Panc1 (cell line): ENCODE measurements around the gene TENT4B. TPM values are rescaled to one million over a fixed set of nuclear protein-coding genes. Genes with fewer than 3 reads are reported as not detected.

ENCODE experiments used
- ATAC-seq: fragments of 200-7000 bp; cut with Tn5 transposase; 2 replicates; pipeline ENCODE4 v1.9.1; 2020; ENCODE audit warnings: mild to moderate bottlenecking, moderate library complexity
- BruUV-seq: library from RNA; stranded (reverse); fragments of 400-500 nt; replicated peaks from 2 replicates; lab custom pipeline; 2021; lab: Mats Ljungman, UMichigan
- CTCF ChIA-PET: fragments of 300-600 bp; sonication (Branson Sonifier 250); formaldehyde crosslinking; loops from one replicate; lab custom pipeline; 2022; ENCODE audit warnings: antibody characterized with exemption; lab: Charles Lee
- POLR2A ChIA-PET: fragments of 300-600 bp; sonication (Branson Sonifier 250); formaldehyde crosslinking; loops from one replicate; lab custom pipeline; 2022; ENCODE audit warnings: antibody characterized with exemption; lab: Charles Lee
- DNase-seq: peaks from one replicate; pipeline ENCODE4 v3.0.0-alpha.2; 2010; ENCODE audit warnings: low read depth, low spot score
- H3K27ac ChIP-seq: 2 replicates; pipeline ENCODE4 v1.5.1; 2011; ENCODE audit warnings: mild to moderate bottlenecking, low read length, inconsistent platforms
- H3K27me3 ChIP-seq: fragments of 200-500 bp; sonication (Bioruptor generic); 2 replicates; pipeline ENCODE4 v1.6.0; 2014; ENCODE audit warnings: low read length, inconsistent platforms; ENCODE audit not compliant: control insufficient read depth, insufficient read depth
- H3K36me3 ChIP-seq: fragments of 200-500 bp; sonication (Bioruptor generic); 2 replicates; pipeline ENCODE4 v1.5.1; 2014; ENCODE audit warnings: inconsistent platforms, mild to moderate bottlenecking, low read length, moderate library complexity; ENCODE audit not compliant: control insufficient read depth, insufficient read depth
- H3K4me1 ChIP-seq: 2 replicates; pipeline ENCODE4 v1.5.1; 2011; ENCODE audit warnings: inconsistent platforms, mild to moderate bottlenecking, low read length, moderate library complexity; ENCODE audit not compliant: control insufficient read depth, insufficient read depth
- H3K4me3 ChIP-seq, 2 experiments: 2 replicates each; pipeline ENCODE4 v1.5.1; 2011 to 2012; ENCODE audit warnings: low read depth in 2 of 2, low read length in 2 of 2, mild to moderate bottlenecking in 2 of 2, inconsistent platforms in 1 of 2, moderate library complexity in 1 of 2
- H3K9me3 ChIP-seq: fragments of 200-500 bp; sonication (Bioruptor generic); 2 replicates; pipeline ENCODE4 v1.5.1; 2014; ENCODE audit warnings: low read depth, mild to moderate bottlenecking, inconsistent platforms, low read length, moderate library complexity; ENCODE audit not compliant: control insufficient read depth, insufficient read depth
- POLR2AphosphoS5 ChIP-seq: IDR thresholded peaks from 2 replicates; pipeline ENCODE4 v1.6.1; 2012; ENCODE audit warnings: mild to moderate bottlenecking, low read depth, low read length, moderate library complexity
- SIN3A ChIP-seq: IDR thresholded peaks from 2 replicates; pipeline ENCODE4 v1.6.1; 2012; ENCODE audit warnings: low read depth, mild to moderate bottlenecking, low read length, moderate library complexity, borderline replicate concordance; ENCODE audit not compliant: insufficient read depth
- TCF7L2 ChIP-seq: IDR thresholded peaks from 2 replicates; pipeline ENCODE4 v1.6.1; 2011; ENCODE audit warnings: mild to moderate bottlenecking, low read depth, low read length, inconsistent platforms
- in situ Hi-C: cut with HindIII; loops from 2 replicates; pipeline ENCODE4 v1.10.0; 2016; ENCODE audit warnings: low sequenced_read_pairs, low pct_unique_long_range_greater_than_20kb
- intact Hi-C: fragments of 100-400 bp; cut with micrococcal nuclease; formaldehyde crosslinking; loops from one replicate; pipeline ENCODE4 v1.10.0; 2022; ENCODE audit not compliant: unreplicated experiment
- total RNA-seq: library from RNA; stranded (reverse); gene quantifications from one replicate; pipeline ENCODE4 v1.2.1, GENCODE V29; 2021; ENCODE audit not compliant: unreplicated experiment
- TF ChIP-seq, protein P1 (sequence below): fragments of 450-650 bp; IDR thresholded peaks from 2 replicates; pipeline ENCODE4 v1.5.1; 2017; ENCODE audit warnings: mild to moderate bottlenecking
- TF ChIP-seq, protein P2 (sequence below), 2 experiments: IDR thresholded peaks; 2 replicates each; pipeline ENCODE4 v1.6.1; 2011 to 2012; ENCODE audit warnings: low read depth in 2 of 2, control low read depth in 1 of 2, low read length in 1 of 2, mild to moderate bottlenecking in 1 of 2, moderate library complexity in 1 of 2; ENCODE audit not compliant: insufficient read depth in 1 of 2

TENT4B gene
- total RNA-seq, 1 experiment from 2014 or later, result 9.7 TPM

DNA sequence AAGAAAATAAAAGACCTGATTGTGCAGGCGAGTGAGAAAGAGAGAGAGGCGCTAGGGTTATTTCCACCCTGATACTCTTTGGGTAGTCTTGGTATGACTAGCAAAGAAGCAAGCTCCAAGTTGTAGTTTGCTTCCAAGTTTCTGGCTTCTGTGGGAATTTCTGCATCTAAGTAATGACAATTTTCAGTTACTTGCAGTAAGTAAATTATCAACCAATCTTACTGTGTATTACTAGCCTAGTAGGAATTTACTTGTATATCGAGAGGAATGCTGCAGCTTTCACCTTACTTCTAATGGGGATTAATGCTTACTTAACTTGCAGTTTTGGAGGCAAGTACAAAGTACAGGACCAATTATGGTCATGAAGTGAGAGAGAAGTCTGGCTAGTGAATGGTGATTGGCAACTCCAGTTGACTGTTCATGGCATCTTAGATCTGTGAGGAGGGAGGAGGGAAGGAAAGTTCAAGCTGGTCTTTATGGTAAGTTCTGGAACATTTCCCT lies 31.9 kb downstream of the TENT4B start:
- POLR2A ChIA-PET, result no interaction called here
- DNase-seq (no peak), ATAC-seq (no peak)
- Histone ChIP-seq H3K4me1 (0 out of 2 replicates have a peak, but pooled peaks cover 3% of the 10 kb centered on the region), H3K9me3 (no peaks in the 10 kb centered on the region), H3K27me3 (no peaks in the 10 kb centered on the region), H3K27ac (no peak overlapping the region), H3K36me3 (no peaks in the 10 kb centered on the region), H3K4me3 (no peak overlapping the region)
- no TSS peak for BruUV-seq
- CTCF ChIA-PET, result interaction anchor here (0.6 kb wide), 1 partner anchor 145 kb away, joined by 5 read pairs; no protein-coding TSS in a partner anchor
- in situ Hi-C loops, result no loop called here
- intact Hi-C loops, result no loop called here
- no peak for TF ChIP-seq SIN3A
- TF ChIP-seq, protein P1, sequence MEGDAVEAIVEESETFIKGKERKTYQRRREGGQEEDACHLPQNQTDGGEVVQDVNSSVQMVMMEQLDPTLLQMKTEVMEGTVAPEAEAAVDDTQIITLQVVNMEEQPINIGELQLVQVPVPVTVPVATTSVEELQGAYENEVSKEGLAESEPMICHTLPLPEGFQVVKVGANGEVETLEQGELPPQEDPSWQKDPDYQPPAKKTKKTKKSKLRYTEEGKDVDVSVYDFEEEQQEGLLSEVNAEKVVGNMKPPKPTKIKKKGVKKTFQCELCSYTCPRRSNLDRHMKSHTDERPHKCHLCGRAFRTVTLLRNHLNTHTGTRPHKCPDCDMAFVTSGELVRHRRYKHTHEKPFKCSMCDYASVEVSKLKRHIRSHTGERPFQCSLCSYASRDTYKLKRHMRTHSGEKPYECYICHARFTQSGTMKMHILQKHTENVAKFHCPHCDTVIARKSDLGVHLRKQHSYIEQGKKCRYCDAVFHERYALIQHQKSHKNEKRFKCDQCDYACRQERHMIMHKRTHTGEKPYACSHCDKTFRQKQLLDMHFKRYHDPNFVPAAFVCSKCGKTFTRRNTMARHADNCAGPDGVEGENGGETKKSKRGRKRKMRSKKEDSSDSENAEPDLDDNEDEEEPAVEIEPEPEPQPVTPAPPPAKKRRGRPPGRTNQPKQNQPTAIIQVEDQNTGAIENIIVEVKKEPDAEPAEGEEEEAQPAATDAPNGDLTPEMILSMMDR, result no peak
- no peak for TF ChIP-seq POLR2AphosphoS5
- TF ChIP-seq, protein P2, sequence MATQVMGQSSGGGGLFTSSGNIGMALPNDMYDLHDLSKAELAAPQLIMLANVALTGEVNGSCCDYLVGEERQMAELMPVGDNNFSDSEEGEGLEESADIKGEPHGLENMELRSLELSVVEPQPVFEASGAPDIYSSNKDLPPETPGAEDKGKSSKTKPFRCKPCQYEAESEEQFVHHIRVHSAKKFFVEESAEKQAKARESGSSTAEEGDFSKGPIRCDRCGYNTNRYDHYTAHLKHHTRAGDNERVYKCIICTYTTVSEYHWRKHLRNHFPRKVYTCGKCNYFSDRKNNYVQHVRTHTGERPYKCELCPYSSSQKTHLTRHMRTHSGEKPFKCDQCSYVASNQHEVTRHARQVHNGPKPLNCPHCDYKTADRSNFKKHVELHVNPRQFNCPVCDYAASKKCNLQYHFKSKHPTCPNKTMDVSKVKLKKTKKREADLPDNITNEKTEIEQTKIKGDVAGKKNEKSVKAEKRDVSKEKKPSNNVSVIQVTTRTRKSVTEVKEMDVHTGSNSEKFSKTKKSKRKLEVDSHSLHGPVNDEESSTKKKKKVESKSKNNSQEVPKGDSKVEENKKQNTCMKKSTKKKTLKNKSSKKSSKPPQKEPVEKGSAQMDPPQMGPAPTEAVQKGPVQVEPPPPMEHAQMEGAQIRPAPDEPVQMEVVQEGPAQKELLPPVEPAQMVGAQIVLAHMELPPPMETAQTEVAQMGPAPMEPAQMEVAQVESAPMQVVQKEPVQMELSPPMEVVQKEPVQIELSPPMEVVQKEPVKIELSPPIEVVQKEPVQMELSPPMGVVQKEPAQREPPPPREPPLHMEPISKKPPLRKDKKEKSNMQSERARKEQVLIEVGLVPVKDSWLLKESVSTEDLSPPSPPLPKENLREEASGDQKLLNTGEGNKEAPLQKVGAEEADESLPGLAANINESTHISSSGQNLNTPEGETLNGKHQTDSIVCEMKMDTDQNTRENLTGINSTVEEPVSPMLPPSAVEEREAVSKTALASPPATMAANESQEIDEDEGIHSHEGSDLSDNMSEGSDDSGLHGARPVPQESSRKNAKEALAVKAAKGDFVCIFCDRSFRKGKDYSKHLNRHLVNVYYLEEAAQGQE (IDR thresholded peaks at IDR 0.05; ENCODE audit: insufficient read depth in 1 of 2, low read depth in 2 of 2, low read length in 1 of 2), result no peak

DNA sequence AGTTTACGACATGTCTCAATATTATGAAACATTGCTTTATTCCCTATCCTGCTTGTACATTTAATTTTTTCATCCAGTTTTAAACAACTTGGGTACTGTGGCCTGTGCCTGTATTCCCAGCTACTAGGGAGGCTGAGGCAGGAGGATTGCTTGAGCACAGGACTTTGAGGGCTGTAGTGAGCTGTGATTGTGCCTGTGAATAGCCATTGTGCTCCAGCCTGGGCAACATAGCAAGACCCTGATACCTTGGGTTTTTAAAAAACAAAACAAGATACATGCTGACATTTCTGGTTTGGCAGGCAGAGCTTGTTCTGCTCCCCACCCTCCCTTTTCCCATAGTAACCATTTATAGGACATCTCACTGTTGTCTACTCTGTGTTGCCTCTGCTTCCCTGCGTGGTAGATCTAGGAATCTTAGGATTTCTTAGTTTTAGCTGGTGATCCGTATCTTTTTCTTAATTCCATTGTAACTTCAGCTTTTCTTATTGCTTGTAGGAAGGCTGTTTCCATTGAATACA lies 35.6 kb downstream of the TENT4B start:
- DNase-seq, result no peak
- CTCF ChIA-PET, result no interaction called here
- POLR2A ChIA-PET, result interaction anchor here (0.6 kb wide), 1 partner anchor 37 kb away, joined by 6 read pairs; no protein-coding TSS in a partner anchor

More for the DNA sequence above, 35.6 kb downstream of the TENT4B start:
- Histone ChIP-seq H3K4me1 (0 out of 2 replicates have a peak, but pooled peaks cover 3% of the 10 kb centered on the region), H3K9me3 (no peaks in the 10 kb centered on the region), H3K27me3 (no peaks in the 10 kb centered on the region), H3K4me3 (no peak overlapping the region), H3K27ac (no peak overlapping the region), H3K36me3 (no peaks in the 10 kb centered on the region)
- intact Hi-C loops (no loop called here), in situ Hi-C loops (no loop called here)
- BruUV-seq, result no TSS peak
- TF ChIP-seq, protein P1, result no peak
- TF ChIP-seq SIN3A, result no peak
- no peak for TF ChIP-seq POLR2AphosphoS5
- TF ChIP-seq, protein P2 (IDR thresholded peaks at IDR 0.05; ENCODE audit: insufficient read depth in 1 of 2, low read depth in 2 of 2, low read length in 1 of 2), result no peak
- no peak for TF ChIP-seq TCF7L2
- no peak for ATAC-seq
